B cell (primary cell): ENCODE results near the gene LATS2.

ENCODE experiments used
- CTCF ChIP-seq: fragments of 200-600 bp; IDR thresholded peaks from one replicate; pipeline ENCODE4 v1.8.0; 2022; ENCODE audit warnings: antibody characterized with exemption, mild to moderate bottlenecking
- EZH2 ChIP-seq: IDR thresholded peaks from 2 replicates; pipeline ENCODE4 v1.6.1; 2012; ENCODE audit warnings: borderline replicate concordance, low read depth, mild to moderate bottlenecking, moderate library complexity, low read length; ENCODE audit not compliant: insufficient read depth, poor library complexity, severe bottlenecking

DNA sequence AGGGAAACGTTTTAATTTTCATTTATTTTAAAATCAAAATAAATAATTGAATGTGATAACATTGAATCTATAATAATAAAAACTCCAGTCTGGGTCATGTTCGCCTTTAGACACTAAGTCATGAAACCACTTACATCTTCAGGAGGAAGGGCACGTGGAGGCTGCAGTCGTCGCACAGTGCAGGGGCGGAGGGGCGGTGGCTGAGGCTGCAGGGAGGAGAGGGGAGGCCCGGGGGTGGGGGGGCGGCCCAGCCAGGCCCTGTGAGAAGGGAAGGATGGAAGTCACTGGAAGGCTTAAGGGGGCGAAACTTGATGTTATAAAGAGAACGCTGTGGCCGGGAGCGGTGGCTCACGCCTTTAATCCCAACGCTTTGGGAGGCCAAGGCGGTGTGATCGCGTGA is 14.9 kb upstream of the LATS2 start:
- no peak for TF ChIP-seq CTCF
- no peak for TF ChIP-seq EZH2
